ENCODE data around the gene TRABD2A. TPM values are rescaled to one million over a fixed set of nuclear protein-coding genes. Genes with fewer than 3 reads are reported as not detected.

TRABD2A gene
- total and polyA plus RNA-seq, 2 donors (not counting 1 experiment from before 2014, with no cell fraction given), result 4.4 to 14.4 TPM

GRCh38 chr2:84858937-84859336 lies 21.9 kb downstream of the TRABD2A start:
- DNase-seq (ENCODE audit: low read depth in 2 of 2), result no peak
- Histone ChIP-seq H3K36me3 (ENCODE audit: control insufficient read depth, insufficient read depth, low read length) (no peaks in the 10 kb centered on the region), H3K9ac (ENCODE audit: insufficient read depth, low read length) (no peak overlapping the region), H2AFZ (ENCODE audit: low read length) (no peak overlapping the region), H4K20me1 (ENCODE audit: control insufficient read depth, extremely low read depth, insufficient read depth, low read length) (no peaks in the 10 kb centered on the region), H3K4me2 (ENCODE audit: extremely low read depth, insufficient read depth, low read length) (no peak overlapping the region), H3K27me3 (ENCODE audit: control insufficient read depth, insufficient read depth, low read length) (no peaks in the 10 kb centered on the region), H3K79me2 (ENCODE audit: control insufficient read depth, insufficient read depth, low read length) (no peaks in the 10 kb centered on the region), H3K4me3 (replicated peaks in 1 of 4; ENCODE audit: control extremely low read depth in 1 of 4, insufficient read depth in 1 of 4, low read depth in 3 of 4, low read length in 4 of 4) (no peak overlapping the region), H3K27ac (ENCODE audit: insufficient read depth, low read length) (no peak overlapping the region), H3K9me3 (ENCODE audit: control insufficient read depth, insufficient read depth, low read depth, low read length) (no peaks in the 10 kb centered on the region), H3K4me1 (ENCODE audit: control insufficient read depth, extremely low read depth, insufficient read depth, low read length) (no peaks in the 10 kb centered on the region)
- TF ChIP-seq EZH2 (IDR thresholded peaks at IDR 0.05; ENCODE audit: low read length, missing control alignments) (no peak), CTCF (conservative IDR thresholded peaks at IDR 0.05 in 1 of 2, IDR thresholded peaks at IDR 0.05 in 1 of 2; ENCODE audit: low read depth in 1 of 2, low read length in 2 of 2) (no peak)

GRCh38 chr2:84858123-84858522 lies 22.8 kb downstream of the TRABD2A start:
- no peaks in the 10 kb centered on the region for H3K4me1 ChIP-seq (ENCODE audit: control insufficient read depth, extremely low read depth, insufficient read depth, low read length)
- H3K9ac ChIP-seq (ENCODE audit: insufficient read depth, low read length), result no peak overlapping the region
- H3K27me3 ChIP-seq (ENCODE audit: control insufficient read depth, insufficient read depth, low read length), result no peaks in the 10 kb centered on the region
- no peaks in the 10 kb centered on the region for H3K79me2 ChIP-seq (ENCODE audit: control insufficient read depth, insufficient read depth, low read length)
- DNase-seq (ENCODE audit: low read depth in 2 of 2), result no peak
- no peak overlapping the region for H3K27ac ChIP-seq (ENCODE audit: insufficient read depth, low read length)
- TF ChIP-seq CTCF (conservative IDR thresholded peaks at IDR 0.05 in 1 of 2, IDR thresholded peaks at IDR 0.05 in 1 of 2; ENCODE audit: low read depth in 1 of 2, low read length in 2 of 2), result peak; percentile 19 to 35
- TF ChIP-seq EZH2 (IDR thresholded peaks at IDR 0.05; ENCODE audit: low read length, missing control alignments), result no peak
- no peaks in the 10 kb centered on the region for H3K36me3 ChIP-seq (ENCODE audit: control insufficient read depth, insufficient read depth, low read length)
- no peak overlapping the region for H2AFZ ChIP-seq (ENCODE audit: low read length)
- H3K9me3 ChIP-seq (ENCODE audit: control insufficient read depth, insufficient read depth, low read depth, low read length), result no peaks in the 10 kb centered on the region
- H3K4me2 ChIP-seq (ENCODE audit: extremely low read depth, insufficient read depth, low read length), result no peak overlapping the region
- H4K20me1 ChIP-seq (ENCODE audit: control insufficient read depth, extremely low read depth, insufficient read depth, low read length), result no peaks in the 10 kb centered on the region
- no peak overlapping the region for H3K4me3 ChIP-seq (replicated peaks in 1 of 4; ENCODE audit: control extremely low read depth in 1 of 4, insufficient read depth in 1 of 4, low read depth in 3 of 4, low read length in 4 of 4)

- Histone ChIP-seq H3K4me2 (ENCODE audit: extremely low read depth, insufficient read depth, low read length) (no peak overlapping the region), H3K27me3 (ENCODE audit: control insufficient read depth, insufficient read depth, low read length) (no peaks in the 10 kb centered on the region), H3K4me1 (ENCODE audit: control insufficient read depth, extremely low read depth, insufficient read depth, low read length) (no peaks in the 10 kb centered on the region), H3K27ac (ENCODE audit: insufficient read depth, low read length) (no peak overlapping the region), H3K9ac (ENCODE audit: insufficient read depth, low read length) (no peak overlapping the region), H4K20me1 (ENCODE audit: control insufficient read depth, extremely low read depth, insufficient read depth, low read length) (no peaks in the 10 kb centered on the region), H3K79me2 (ENCODE audit: control insufficient read depth, insufficient read depth, low read length) (no peaks in the 10 kb centered on the region), H3K9me3 (ENCODE audit: control insufficient read depth, insufficient read depth, low read depth, low read length) (no peaks in the 10 kb centered on the region), H3K4me3 (replicated peaks in 1 of 4; ENCODE audit: control extremely low read depth in 1 of 4, insufficient read depth in 1 of 4, low read depth in 3 of 4, low read length in 4 of 4) (no peak overlapping the region), H2AFZ (ENCODE audit: low read length) (no peak overlapping the region), H3K36me3 (ENCODE audit: control insufficient read depth, insufficient read depth, low read length) (no peaks in the 10 kb centered on the region)
- DNase-seq (ENCODE audit: low read depth in 2 of 2), result no peak
- TF ChIP-seq EZH2 (IDR thresholded peaks at IDR 0.05; ENCODE audit: low read length, missing control alignments), result no peak
- TF ChIP-seq CTCF (conservative IDR thresholded peaks at IDR 0.05 in 1 of 2, IDR thresholded peaks at IDR 0.05 in 1 of 2; ENCODE audit: low read depth in 1 of 2, low read length in 2 of 2), result no peak
Observed at GRCh38 chr2:84857566-84857965, 23.3 kb downstream of the TRABD2A start.
